Smooth muscle cell (in vitro differentiated cells): ENCODE results near the gene CCNI. TPM values are rescaled to one million over a fixed set of nuclear protein-coding genes. Genes with fewer than 3 reads are reported as not detected.
"Not testable (repeated sequence)": the region's sequence is repeated elsewhere in the genome, so short reads cannot be mapped to it uniquely, and the experiment has no call there.

Experiments used
- DNase-seq: peaks from one replicate; lab custom pipeline; 2025; ENCODE audit not compliant: unreplicated experiment; lab: John Stamatoyannopoulos, UW
- H2AFZ ChIP-seq: fragments of 200-600 bp; sonication (generic); 2 replicates; pipeline ENCODE4 v1.6.0; 2016; ENCODE audit warnings: antibody characterized with exemption, low read depth, mild to moderate bottlenecking
- H3F3A ChIP-seq: fragments of 200-600 bp; sonication (generic); 2 replicates; pipeline ENCODE4 v1.6.0; 2017; ENCODE audit warnings: antibody characterized with exemption, low read depth
- H3K27ac ChIP-seq: fragments of 200-600 bp; sonication (generic); 2 replicates; pipeline ENCODE4 v1.5.1; 2016; ENCODE audit warnings: low read depth, mild to moderate bottlenecking
- H3K27me3 ChIP-seq: fragments of 200-600 bp; sonication (generic); 2 replicates; pipeline ENCODE4 v1.6.1; 2016; ENCODE audit warnings: low read depth, mild to moderate bottlenecking
- H3K36me3 ChIP-seq: fragments of 200-600 bp; sonication (generic); 2 replicates; pipeline ENCODE4 v1.5.1; 2016; ENCODE audit warnings: low read depth
- H3K4me1 ChIP-seq: fragments of 200-600 bp; sonication (generic); 2 replicates; pipeline ENCODE4 v1.5.1; 2016; ENCODE audit warnings: low read depth
- H3K4me2 ChIP-seq: fragments of 200-600 bp; sonication (generic); 2 replicates; pipeline ENCODE4 v1.6.0; 2016; ENCODE audit warnings: mild to moderate bottlenecking
- H3K4me3 ChIP-seq: fragments of 200-600 bp; sonication (generic); 2 replicates; pipeline ENCODE4 v1.5.1; 2016; ENCODE audit warnings: mild to moderate bottlenecking
- H3K79me2 ChIP-seq: fragments of 200-600 bp; sonication (generic); 2 replicates; pipeline ENCODE4 v1.6.0; 2016; ENCODE audit warnings: low read depth, mild to moderate bottlenecking
- H3K9ac ChIP-seq: fragments of 200-600 bp; sonication (generic); 2 replicates; pipeline ENCODE4 v1.6.0; 2016; ENCODE audit warnings: low read depth
- H3K9me3 ChIP-seq: fragments of 200-600 bp; sonication (generic); replicated peaks from 2 replicates; pipeline ENCODE4 v1.5.1; 2016; ENCODE audit warnings: low read depth
- H4K20me1 ChIP-seq: fragments of 200-600 bp; sonication (generic); 2 replicates; pipeline ENCODE4 v1.6.0; 2016; ENCODE audit warnings: low read depth
- CTCF ChIP-seq: fragments of 200-600 bp; sonication (generic); IDR thresholded peaks from 2 replicates; pipeline ENCODE4 v1.5.1; 2017; ENCODE audit warnings: borderline replicate concordance, mild to moderate bottlenecking, antibody characterized with exemption; ENCODE audit not compliant: insufficient read depth, poor library complexity, severe bottlenecking
- WGBS: methylation state at CpG from one replicate; pipeline ENCODE4 v1.1.7; 2016; ENCODE audit warnings: low lambda C conversion rate; 5-methylcytosine and 5-hydroxymethylcytosine counted together
- polyA plus RNA-seq: library from polyadenylated mRNA; unstranded; fragments of >200 nt; fragmentation: Nextera tagmentation; extraction: Ambion mirVana; gene quantifications from 2 replicates; pipeline ENCODE4 v1.2.1, GENCODE V29; 2016
- total RNA-seq: library from RNA; depleted of rRNA; stranded (reverse); fragments of >200 nt; gene quantifications from 2 replicates; pipeline ENCODE4 v1.2.3, GENCODE V29; 2014

CCNI gene
- total and polyA plus RNA-seq, 2 experiments from 2014 or later, result 205 to 222 TPM

- TF ChIP-seq CTCF, result no peak
- Histone ChIP-seq H4K20me1 (no peaks in the 10 kb centered on the region), H3K4me2 (peak overlapping the region; percentile 38), H3K9ac (no peak overlapping the region), H3K4me1 (no peaks in the 10 kb centered on the region), H3K9me3 (no peaks in the 10 kb centered on the region), H3K4me3 (no peak overlapping the region), H3K27me3 (no peaks in the 10 kb centered on the region), H2AFZ (peak overlapping the region; percentile 3), H3K27ac (no peak overlapping the region), H3K79me2 (no peaks in the 10 kb centered on the region), H3F3A (no peaks in the 10 kb centered on the region), H3K36me3 (no peaks in the 10 kb centered on the region)
- 32% methylated on average over 10 of the region's 10 CpGs for WGBS
- no peak for DNase-seq
Measured at GRCh38 chr4:77084019-77084639, 8.3 kb upstream of the CCNI start.

GRCh38 chr4:77082886-77083608 is 7.3 kb upstream of the CCNI start:
- Histone ChIP-seq H3K27me3 (no peaks in the 10 kb centered on the region), H3K4me1 (no peaks in the 10 kb centered on the region), H3K9ac (no peak overlapping the region), H3K9me3 (no peaks in the 10 kb centered on the region), H3F3A (no peaks in the 10 kb centered on the region), H3K27ac (no peak overlapping the region), H3K79me2 (peaks cover 8% of the 10 kb centered on the region), H4K20me1 (no peaks in the 10 kb centered on the region), H3K36me3 (no peaks in the 10 kb centered on the region), H3K4me2 (no peak overlapping the region), H2AFZ (no peak overlapping the region), H3K4me3 (no peak overlapping the region)
- no peak for DNase-seq
- 92% methylated on average over 11 of the region's 11 CpGs for WGBS
- TF ChIP-seq CTCF, result no peak

- H2AFZ ChIP-seq, H3K27ac ChIP-seq, H3K4me3 ChIP-seq, H3K4me2 ChIP-seq, H3K9me3 ChIP-seq, H3K9ac ChIP-seq, H3K27me3 ChIP-seq, H3F3A ChIP-seq, H3K36me3 ChIP-seq, H4K20me1 ChIP-seq, DNase-seq, H3K4me1 ChIP-seq: not testable (repeated sequence)
- 93% methylated on average over 7 of the region's 7 CpGs for WGBS
- H3K79me2 ChIP-seq, result peaks cover 21% of the 10 kb centered on the region
Measured at GRCh38 chr4:77080806-77081205, 5.0 kb upstream of the CCNI start.

GRCh38 chr4:77079281-77079680 is 3.5 kb upstream of the CCNI start:
- Histone ChIP-seq H3K4me3 (no peak overlapping the region), H2AFZ (no peak overlapping the region), H4K20me1 (peaks cover 9% of the 10 kb centered on the region), H3K36me3 (no peaks in the 10 kb centered on the region), H3K27me3 (no peaks in the 10 kb centered on the region), H3F3A (peaks cover 5% of the 10 kb centered on the region), H3K9me3 (no peaks in the 10 kb centered on the region), H3K4me1 (peaks cover 10% of the 10 kb centered on the region), H3K4me2 (no peak overlapping the region), H3K9ac (no peak overlapping the region), H3K27ac (no peak overlapping the region), H3K79me2 (peaks cover 35% of the 10 kb centered on the region)
- TF ChIP-seq CTCF, result no peak
- 96% methylated on average over 5 of the region's 5 CpGs for WGBS
- no peak for DNase-seq
